ENCODE results near the gene GMDS. TPM values are rescaled to one million over a fixed set of nuclear protein-coding genes. Genes with fewer than 3 reads are reported as not detected.

Gene GMDS
- total and polyA plus RNA-seq, 4 donors, result 7.3 to 28.3 (median 16.1) TPM

DNA sequence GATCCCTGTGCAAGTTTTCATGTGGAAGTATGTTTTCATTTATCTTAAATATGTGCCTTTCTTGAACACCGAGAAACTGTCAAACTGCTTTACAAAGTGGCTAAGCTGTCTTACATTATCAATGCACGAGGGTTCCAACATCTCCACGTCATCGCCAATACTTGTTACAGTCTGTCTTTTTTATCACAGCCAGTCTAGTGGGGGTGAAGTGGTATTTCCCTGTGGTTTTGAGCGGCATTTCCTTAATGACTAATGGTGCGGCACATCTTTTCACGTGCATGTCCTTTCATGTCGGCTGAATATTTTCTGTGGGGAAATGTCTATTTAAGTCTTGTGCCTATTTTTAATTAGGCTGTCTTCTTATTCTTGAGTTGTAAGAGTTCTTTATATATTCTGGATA, 355.3 kb downstream of the GMDS start:
- ATAC-seq (ENCODE audit: insufficient read depth, low FRiP score) (no peak), DNase-seq (no peak)
- Histone ChIP-seq H3K9ac (ENCODE audit: insufficient read depth in 1 of 2, low read length in 2 of 2) (no peak overlapping the region), H3K9me3 (ENCODE audit: control insufficient read depth in 4 of 4, insufficient read depth in 3 of 4, low read length in 3 of 4) (no peaks in the 10 kb centered on the region), H3K36me3 (ENCODE audit: control insufficient read depth in 4 of 4, insufficient read depth in 4 of 4, low read length in 4 of 4) (no peaks in the 10 kb centered on the region), H3K4me1 (ENCODE audit: control insufficient read depth in 5 of 5, insufficient read depth in 5 of 5, low read length in 5 of 5) (no peaks in the 10 kb centered on the region), H3K27me3 (ENCODE audit: control insufficient read depth in 3 of 3, insufficient read depth in 3 of 3, low read length in 2 of 3) (no peaks in the 10 kb centered on the region), H3K4me3 (no peak overlapping the region), H3K27ac (ENCODE audit: low read depth in 1 of 2, low read length in 1 of 2) (no peak overlapping the region)
- TF ChIP-seq, protein P1, sequence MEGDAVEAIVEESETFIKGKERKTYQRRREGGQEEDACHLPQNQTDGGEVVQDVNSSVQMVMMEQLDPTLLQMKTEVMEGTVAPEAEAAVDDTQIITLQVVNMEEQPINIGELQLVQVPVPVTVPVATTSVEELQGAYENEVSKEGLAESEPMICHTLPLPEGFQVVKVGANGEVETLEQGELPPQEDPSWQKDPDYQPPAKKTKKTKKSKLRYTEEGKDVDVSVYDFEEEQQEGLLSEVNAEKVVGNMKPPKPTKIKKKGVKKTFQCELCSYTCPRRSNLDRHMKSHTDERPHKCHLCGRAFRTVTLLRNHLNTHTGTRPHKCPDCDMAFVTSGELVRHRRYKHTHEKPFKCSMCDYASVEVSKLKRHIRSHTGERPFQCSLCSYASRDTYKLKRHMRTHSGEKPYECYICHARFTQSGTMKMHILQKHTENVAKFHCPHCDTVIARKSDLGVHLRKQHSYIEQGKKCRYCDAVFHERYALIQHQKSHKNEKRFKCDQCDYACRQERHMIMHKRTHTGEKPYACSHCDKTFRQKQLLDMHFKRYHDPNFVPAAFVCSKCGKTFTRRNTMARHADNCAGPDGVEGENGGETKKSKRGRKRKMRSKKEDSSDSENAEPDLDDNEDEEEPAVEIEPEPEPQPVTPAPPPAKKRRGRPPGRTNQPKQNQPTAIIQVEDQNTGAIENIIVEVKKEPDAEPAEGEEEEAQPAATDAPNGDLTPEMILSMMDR (IDR thresholded peaks at IDR 0.05; ENCODE audit: control extremely low read depth, extremely low read depth), result no peak
- 95 to 96% methylated on average over 8 of the region's 8 CpGs for WGBS, 2 donors

DNA sequence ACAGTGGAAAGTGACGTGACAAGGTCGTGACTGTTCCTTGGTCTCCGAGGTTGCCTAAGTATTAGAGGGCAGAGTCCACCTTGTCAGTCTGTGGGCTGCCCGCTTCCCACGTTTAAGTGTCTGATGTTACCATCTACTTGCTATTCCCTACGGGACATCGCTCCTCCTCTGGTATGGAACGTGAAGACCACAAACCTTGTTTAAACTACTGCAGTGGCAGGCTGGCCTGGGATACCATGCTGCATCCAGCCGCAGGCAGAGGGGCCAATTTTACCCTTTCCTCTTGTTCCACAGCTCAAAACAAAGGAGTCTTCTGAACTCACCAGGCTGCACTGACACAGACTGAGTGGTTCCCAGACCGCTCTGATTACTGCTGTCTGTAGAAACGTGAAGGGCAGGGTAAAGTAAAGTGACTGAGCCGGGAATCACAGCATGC, 359.8 kb downstream of the GMDS start:
- Histone ChIP-seq H3K36me3 (ENCODE audit: control insufficient read depth in 4 of 4, insufficient read depth in 4 of 4, low read length in 4 of 4) (no peaks in the 10 kb centered on the region), H3K27me3 (ENCODE audit: control insufficient read depth in 3 of 3, insufficient read depth in 3 of 3, low read length in 2 of 3) (peaks cover 0 to 5% (median 4%) of the 10 kb centered on the region in 3 donors), H3K9me3 (ENCODE audit: control insufficient read depth in 4 of 4, insufficient read depth in 3 of 4, low read length in 3 of 4) (no peaks in the 10 kb centered on the region), H3K4me3 (no peak overlapping the region), H3K27ac (ENCODE audit: low read depth in 1 of 2, low read length in 1 of 2) (no peak overlapping the region), H3K4me1 (ENCODE audit: control insufficient read depth in 5 of 5, insufficient read depth in 5 of 5, low read length in 5 of 5) (peaks cover 0 to 6% (median 0%) of the 10 kb centered on the region in 5 donors), H3K9ac (ENCODE audit: insufficient read depth in 1 of 2, low read length in 2 of 2) (no peak overlapping the region)
- 87 to 92% methylated on average over 12 of the region's 12 CpGs for WGBS, 2 donors
- ATAC-seq (ENCODE audit: insufficient read depth, low FRiP score) (no peak), DNase-seq (no peak)
- TF ChIP-seq, protein P1 (IDR thresholded peaks at IDR 0.05; ENCODE audit: control extremely low read depth, extremely low read depth), result no peak

DNA sequence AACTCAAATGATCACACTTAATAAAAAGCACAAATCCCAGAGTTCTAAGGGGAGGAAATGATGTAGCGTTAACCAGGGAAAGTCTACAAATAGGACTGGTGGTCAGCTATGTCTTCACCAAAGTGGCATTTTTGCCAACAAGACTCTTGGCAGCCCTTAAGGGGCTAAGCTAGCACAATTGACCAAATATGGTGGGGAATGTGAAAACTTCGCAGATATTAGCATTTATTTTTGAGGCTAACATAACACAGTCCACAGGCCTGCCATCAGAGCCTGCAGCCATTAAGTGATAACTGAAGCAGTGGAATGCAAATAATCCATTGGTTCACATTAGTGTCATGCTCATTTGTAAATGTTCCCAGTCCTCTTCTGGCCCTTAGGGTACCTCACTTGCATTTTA, 361.1 kb downstream of the GMDS start:
- TF ChIP-seq, protein P1 (IDR thresholded peaks at IDR 0.05; ENCODE audit: control extremely low read depth, extremely low read depth), result no peak
- Histone ChIP-seq H3K4me3 (no peak overlapping the region), H3K4me1 (ENCODE audit: control insufficient read depth in 5 of 5, insufficient read depth in 5 of 5, low read length in 5 of 5) (peaks cover 0 to 6% (median 0%) of the 10 kb centered on the region in 5 donors), H3K9me3 (ENCODE audit: control insufficient read depth in 4 of 4, insufficient read depth in 3 of 4, low read length in 3 of 4) (no peaks in the 10 kb centered on the region), H3K9ac (ENCODE audit: insufficient read depth in 1 of 2, low read length in 2 of 2) (no peak overlapping the region), H3K27ac (ENCODE audit: low read depth in 1 of 2, low read length in 1 of 2) (no peak overlapping the region), H3K36me3 (ENCODE audit: control insufficient read depth in 4 of 4, insufficient read depth in 4 of 4, low read length in 4 of 4) (no peaks in the 10 kb centered on the region), H3K27me3 (ENCODE audit: control insufficient read depth in 3 of 3, insufficient read depth in 3 of 3, low read length in 2 of 3) (peaks cover 0 to 6% (median 5%) of the 10 kb centered on the region in 3 donors)
- DNase-seq (peak in 1 of 3 donors; percentile 37), ATAC-seq (ENCODE audit: insufficient read depth, low FRiP score) (no peak)
- 89% methylated on average over 2 of the region's 2 CpGs for WGBS, 2 donors

GRCh38 chr6:1878330-1878729, 367.1 kb downstream of the GMDS start:
- no peak for ATAC-seq (ENCODE audit: insufficient read depth, low FRiP score)
- H3K4me1 ChIP-seq (ENCODE audit: control insufficient read depth in 5 of 5, insufficient read depth in 5 of 5, low read length in 5 of 5), result peaks cover 0 to under 1% (median 0%) of the 10 kb centered on the region in 5 donors
- no peak overlapping the region for H3K4me3 ChIP-seq
- no peaks in the 10 kb centered on the region for H3K9me3 ChIP-seq (ENCODE audit: control insufficient read depth in 4 of 4, insufficient read depth in 3 of 4, low read length in 3 of 4)
- WGBS, 2 donors, result 97 to 98% methylated on average over 5 of the region's 5 CpGs
- H3K27ac ChIP-seq (ENCODE audit: low read depth in 1 of 2, low read length in 1 of 2), result no peak overlapping the region
- TF ChIP-seq, protein P1 (IDR thresholded peaks at IDR 0.05; ENCODE audit: control extremely low read depth, extremely low read depth), result no peak
- H3K9ac ChIP-seq (ENCODE audit: insufficient read depth in 1 of 2, low read length in 2 of 2), result no peak overlapping the region
- no peak for DNase-seq
- no peaks in the 10 kb centered on the region for H3K36me3 ChIP-seq (ENCODE audit: control insufficient read depth in 4 of 4, insufficient read depth in 4 of 4, low read length in 4 of 4)
- H3K27me3 ChIP-seq (ENCODE audit: control insufficient read depth in 3 of 3, insufficient read depth in 3 of 3, low read length in 2 of 3), result peaks cover 0 to 42% (median 33%) of the 10 kb centered on the region in 3 donors

All from lung (tissue), 12 donors.